Ovary (tissue), 9 donors: ENCODE data around the gene SWT1. TPM values are rescaled to one million over a fixed set of nuclear protein-coding genes. Genes with fewer than 3 reads are reported as not detected.
A peak's percentile ranks its signal among the peaks of the same experiment; 100 is the strongest.

Experiments used
- DNase-seq, 5 donors: peaks; one replicate each; pipeline ENCODE4 v3.0.0-alpha.2; 2019 to 2020
- H3K27ac ChIP-seq, 2 donors: fragments of 200-600 bp; one replicate each; pipeline versions ENCODE4 v1.5.1 to v1.8.0; 2019 to 2022
- H3K27me3 ChIP-seq: fragments of 200-600 bp; one replicate; pipeline ENCODE4 v1.8.0; 2022
- H3K36me3 ChIP-seq: fragments of 200-600 bp; sonication (generic); one replicate; pipeline ENCODE4 v1.5.1; 2019
- H3K4me1 ChIP-seq: one replicate; pipeline ENCODE4 v1.8.1; 2013; ENCODE audit warnings: mild to moderate bottlenecking, moderate library complexity; ENCODE audit not compliant: insufficient read depth
- H3K4me3 ChIP-seq: fragments of 200-600 bp; sonication (generic); one replicate; pipeline ENCODE4 v1.5.1; 2017
- H3K9me3 ChIP-seq, 2 donors: fragments of 200-600 bp in 1 of 2; sonication (generic) in 1 of 2; one replicate each; pipeline versions ENCODE4 v1.5.1 to v1.8.1; 2013 to 2019; ENCODE audit warnings: mild to moderate bottlenecking in 1 of 2, moderate library complexity in 1 of 2
- EP300 ChIP-seq: sonication (generic); formaldehyde crosslinking; IDR thresholded peaks from one replicate; pipeline ENCODE4 v1.6.1; 2017; ENCODE audit warnings: antibody characterized with exemption
- POLR2A ChIP-seq: fragments of 450-650 bp; IDR thresholded peaks from one replicate; pipeline ENCODE4 v1.6.1; 2017; ENCODE audit warnings: antibody characterized with exemption, mild to moderate bottlenecking, moderate library complexity
- WGBS, 3 donors: extraction: QIAGEN DNeasy Blood & Tissue Kit in 1 of 3; methylation state at CpG; one replicate each; pipeline versions ENCODE4 v1.1.5 to v1.1.7; 2013 to 2017; 5-methylcytosine and 5-hydroxymethylcytosine counted together
- intact Hi-C, 4 donors: fragments of 100-400 bp; cut with DNase I; formaldehyde crosslinking; loops; one replicate each; pipeline versions ENCODE4 v1.11.0 to v1.15.1; 2022 to 2023
- polyA plus RNA-seq, 2 donors: library from polyadenylated mRNA; stranded (reverse); fragments of 200-250 nt in 1 of 2; fragments of 350-450 nt in 1 of 2; fragmentation: Illumina TruSeq in 1 of 2; extraction: RNeasy Lipid Tissue Mini Kit (QIAGEN cat#74804) in 1 of 2; gene quantifications; one replicate each; pipeline ENCODE4 v1.2.3, GENCODE V29; 2013 to 2014
- total RNA-seq, 7 donors: library from RNA; depleted of rRNA in 2 of 7; stranded (reverse); fragments of >200 nt in 2 of 7; fragmentation: NEBNext Ultra II Directional in 3 of 7; extraction: Animal tissue kit (Norgen Biotek cat#: 25700) in 3 of 7; gene quantifications; one replicate each; pipeline versions ENCODE4 v1.1.0 to v1.2.4, GENCODE V29; 2016 to 2023
- TF ChIP-seq, protein P1 (sequence below), 3 donors: fragments of 450-650 bp in 2 of 3; fragments of 200-600 bp in 1 of 3; IDR thresholded peaks; one replicate each; pipeline versions ENCODE4 v1.5.1 to v1.8.0; 2016 to 2022; ENCODE audit warnings: antibody characterized with exemption in 3 of 3, mild to moderate bottlenecking in 1 of 3
- donor health status: DM: no; HTN: no; CAD: no; lungs with moderate emphysema.
- donor health status: DM: no; HTN: no; CAD: no.
- donor health status: Bipolar disorder and iron deficiency.
- donor health status: DM: yes; HTN: yes; CAD: no.
- donor health status: DM: no; HTN: no; CAD: no.
- donor health status: DM: yes; HTN: yes; CAD: no.

SWT1 gene
- total and polyA plus RNA-seq, 9 donors: 3.3 to 16.6 (median 9.2) TPM

DNA sequence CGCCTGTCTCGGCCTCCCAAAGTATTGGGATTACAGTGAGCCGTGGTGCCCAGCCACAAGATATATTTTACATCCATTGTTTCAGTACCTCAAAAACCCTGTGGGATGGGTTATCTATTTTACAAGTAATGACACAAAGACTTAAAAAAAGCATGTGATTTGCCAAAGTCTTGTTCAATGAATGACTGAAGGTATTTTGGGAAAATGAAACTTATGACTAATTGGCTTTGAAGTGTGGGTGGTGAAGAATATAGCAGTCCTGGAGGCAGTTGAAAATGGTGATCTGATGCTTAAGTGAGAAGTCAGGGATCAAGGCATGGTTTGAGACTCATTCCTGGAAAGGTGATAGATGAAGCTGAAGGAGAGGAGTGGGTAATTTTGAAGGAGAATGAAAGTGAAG, 3.0 kb downstream of the SWT1 start:
- no peaks in the 10 kb centered on the region for H3K27me3 ChIP-seq
- 93 to 98% (median 93%) methylated on average over 3 of the region's 3 CpGs for WGBS, 3 donors
- DNase-seq: no peak
- TF ChIP-seq, protein P1, sequence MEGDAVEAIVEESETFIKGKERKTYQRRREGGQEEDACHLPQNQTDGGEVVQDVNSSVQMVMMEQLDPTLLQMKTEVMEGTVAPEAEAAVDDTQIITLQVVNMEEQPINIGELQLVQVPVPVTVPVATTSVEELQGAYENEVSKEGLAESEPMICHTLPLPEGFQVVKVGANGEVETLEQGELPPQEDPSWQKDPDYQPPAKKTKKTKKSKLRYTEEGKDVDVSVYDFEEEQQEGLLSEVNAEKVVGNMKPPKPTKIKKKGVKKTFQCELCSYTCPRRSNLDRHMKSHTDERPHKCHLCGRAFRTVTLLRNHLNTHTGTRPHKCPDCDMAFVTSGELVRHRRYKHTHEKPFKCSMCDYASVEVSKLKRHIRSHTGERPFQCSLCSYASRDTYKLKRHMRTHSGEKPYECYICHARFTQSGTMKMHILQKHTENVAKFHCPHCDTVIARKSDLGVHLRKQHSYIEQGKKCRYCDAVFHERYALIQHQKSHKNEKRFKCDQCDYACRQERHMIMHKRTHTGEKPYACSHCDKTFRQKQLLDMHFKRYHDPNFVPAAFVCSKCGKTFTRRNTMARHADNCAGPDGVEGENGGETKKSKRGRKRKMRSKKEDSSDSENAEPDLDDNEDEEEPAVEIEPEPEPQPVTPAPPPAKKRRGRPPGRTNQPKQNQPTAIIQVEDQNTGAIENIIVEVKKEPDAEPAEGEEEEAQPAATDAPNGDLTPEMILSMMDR (IDR thresholded peaks at IDR 0.05): no peak
- TF ChIP-seq EP300: no peak
- TF ChIP-seq POLR2A: no peak
- H3K4me3 ChIP-seq: no peak overlapping the region
- H3K27ac ChIP-seq: no peak overlapping the region
- H3K4me1 ChIP-seq: peaks cover 2% of the 10 kb centered on the region
- no peaks in the 10 kb centered on the region for H3K36me3 ChIP-seq
- intact Hi-C loops: loop anchor here in 2 of 4 donors (5.0 to 10.0 kb wide), 2 partner anchors 115 to 157 kb away; partner anchors contain the start of genes IVNS1ABP (in 1 of the 2) and RNF2 (in 1 of the 2)
- H3K9me3 ChIP-seq: no peaks in the 10 kb centered on the region

DNA sequence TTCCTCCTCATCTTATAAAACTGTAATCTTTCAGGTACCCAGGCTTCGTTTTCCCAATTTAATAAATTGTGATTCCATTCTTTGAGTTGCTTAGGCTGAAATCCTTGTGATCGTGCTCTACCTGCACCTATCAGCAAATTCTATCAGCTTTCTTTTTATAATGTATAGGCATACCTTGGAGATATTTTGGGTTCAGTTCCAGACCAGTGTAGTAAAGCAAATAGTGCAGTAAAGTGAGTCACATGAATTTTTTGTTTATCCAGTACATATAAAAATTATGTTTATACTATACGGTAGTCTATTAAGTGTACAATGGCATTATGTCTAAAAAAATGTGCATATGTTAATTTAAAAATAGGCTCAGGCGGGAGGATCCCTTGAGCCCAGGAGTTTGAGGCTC, 5.5 kb downstream of the SWT1 start:
- intact Hi-C loops: no loop called here
- Histone ChIP-seq H3K36me3 (no peaks in the 10 kb centered on the region), H3K27me3 (no peaks in the 10 kb centered on the region), H3K4me1 (peaks cover 2% of the 10 kb centered on the region), H3K4me3 (no peak overlapping the region), H3K9me3 (no peaks in the 10 kb centered on the region), H3K27ac (no peak overlapping the region)
- TF ChIP-seq, protein P1 (IDR thresholded peaks at IDR 0.05): no peak
- TF ChIP-seq EP300: no peak
- TF ChIP-seq POLR2A: no peak
- no peak for DNase-seq
- WGBS, 3 donors: 90 to 92% (median 92%) methylated on average over 4 of the region's 4 CpGs

DNA sequence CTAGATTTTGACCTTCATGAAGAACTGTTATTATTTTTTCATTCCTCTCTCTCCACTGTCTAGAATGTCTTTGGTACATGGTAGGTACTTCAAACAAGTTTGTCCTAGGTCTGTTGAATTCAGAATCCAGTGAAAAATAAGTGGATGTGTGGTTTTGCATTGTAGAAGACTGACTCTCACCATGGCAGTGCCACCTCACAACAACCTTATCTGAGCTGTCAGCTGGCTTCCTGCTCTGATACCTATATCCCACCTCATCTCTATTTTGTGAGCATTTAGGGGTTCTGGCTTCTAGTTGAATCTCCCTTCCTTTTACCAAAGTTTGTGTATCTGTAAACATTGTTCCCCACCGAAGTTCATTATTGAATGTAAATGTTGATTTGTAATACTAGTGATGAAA, 9.1 kb downstream of the SWT1 start:
- H3K27me3 ChIP-seq: no peaks in the 10 kb centered on the region
- H3K36me3 ChIP-seq: no peaks in the 10 kb centered on the region
- no peaks in the 10 kb centered on the region for H3K4me1 ChIP-seq
- intact Hi-C loops: no loop called here
- no peaks in the 10 kb centered on the region for H3K9me3 ChIP-seq
- TF ChIP-seq EP300 (no peak), POLR2A (no peak)
- TF ChIP-seq, protein P1 (IDR thresholded peaks at IDR 0.05): no peak
- no peak overlapping the region for H3K4me3 ChIP-seq
- no peak for DNase-seq
- H3K27ac ChIP-seq: no peak overlapping the region
- WGBS, 3 donors: 56 to 70% (median 56%) methylated on average over 1 of the region's 1 CpG

DNA sequence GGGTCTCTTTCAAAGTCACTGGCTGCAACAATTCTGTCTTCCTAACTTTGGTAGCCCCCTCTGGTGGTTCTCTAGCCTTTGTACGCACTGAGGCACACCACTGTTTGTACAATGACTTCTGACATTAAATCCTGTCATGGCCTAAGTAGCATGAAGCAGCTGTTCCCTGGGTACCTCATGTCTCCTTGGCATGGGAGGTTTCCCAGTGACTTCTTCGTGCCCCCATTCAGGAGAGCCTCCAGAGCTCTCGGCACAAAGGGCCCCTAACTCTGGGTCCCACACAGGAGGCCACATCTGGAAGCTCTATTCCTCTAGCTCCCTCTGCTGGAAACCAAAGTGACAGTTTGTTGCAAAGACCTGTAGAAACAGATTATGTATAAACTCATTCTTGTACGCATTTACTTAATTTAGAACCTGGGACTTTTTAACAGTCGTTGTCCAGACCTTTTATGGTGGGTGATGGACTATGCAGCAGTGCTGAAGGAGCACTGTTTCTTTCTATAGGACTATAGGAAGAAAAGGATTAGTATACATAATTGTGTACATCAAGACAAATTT, 13.4 kb downstream of the SWT1 start:
- intact Hi-C loops: loop anchor here in 2 of 4 donors (5.0 to 10.0 kb wide), 2 partner anchors 363 to 366 kb away; no protein-coding TSS in a partner anchor
- no peak overlapping the region for H3K27ac ChIP-seq
- H3K4me3 ChIP-seq: no peak overlapping the region
- WGBS, 3 donors: 32 to 36% (median 35%) methylated on average over 5 of the region's 5 CpGs
- H3K27me3 ChIP-seq: no peaks in the 10 kb centered on the region
- no peaks in the 10 kb centered on the region for H3K9me3 ChIP-seq
- no peaks in the 10 kb centered on the region for H3K4me1 ChIP-seq
- TF ChIP-seq EP300: no peak
- TF ChIP-seq, protein P1 (IDR thresholded peaks at IDR 0.05): peak in 1 of 3 donors; percentile 11
- H3K36me3 ChIP-seq: no peaks in the 10 kb centered on the region
- peak in 1 of 5 donors; percentile 20 for DNase-seq
